Stimulated activated CD8-positive, alpha-beta memory T cell treated with anti-CD3 and anti-CD28 coated beads, Interleukin-12 subunit alpha, Interleukin-12 subunit beta, amount 100 ng/mL, for 4 hours (primary cell): ENCODE measurements around the gene NAT8L.

ENCODE experiments used
- DNase-seq: peaks from one replicate; pipeline ENCODE4 v3.0.0-alpha.2; 2020; ENCODE audit warnings: low read depth

NAT8L gene

DNA sequence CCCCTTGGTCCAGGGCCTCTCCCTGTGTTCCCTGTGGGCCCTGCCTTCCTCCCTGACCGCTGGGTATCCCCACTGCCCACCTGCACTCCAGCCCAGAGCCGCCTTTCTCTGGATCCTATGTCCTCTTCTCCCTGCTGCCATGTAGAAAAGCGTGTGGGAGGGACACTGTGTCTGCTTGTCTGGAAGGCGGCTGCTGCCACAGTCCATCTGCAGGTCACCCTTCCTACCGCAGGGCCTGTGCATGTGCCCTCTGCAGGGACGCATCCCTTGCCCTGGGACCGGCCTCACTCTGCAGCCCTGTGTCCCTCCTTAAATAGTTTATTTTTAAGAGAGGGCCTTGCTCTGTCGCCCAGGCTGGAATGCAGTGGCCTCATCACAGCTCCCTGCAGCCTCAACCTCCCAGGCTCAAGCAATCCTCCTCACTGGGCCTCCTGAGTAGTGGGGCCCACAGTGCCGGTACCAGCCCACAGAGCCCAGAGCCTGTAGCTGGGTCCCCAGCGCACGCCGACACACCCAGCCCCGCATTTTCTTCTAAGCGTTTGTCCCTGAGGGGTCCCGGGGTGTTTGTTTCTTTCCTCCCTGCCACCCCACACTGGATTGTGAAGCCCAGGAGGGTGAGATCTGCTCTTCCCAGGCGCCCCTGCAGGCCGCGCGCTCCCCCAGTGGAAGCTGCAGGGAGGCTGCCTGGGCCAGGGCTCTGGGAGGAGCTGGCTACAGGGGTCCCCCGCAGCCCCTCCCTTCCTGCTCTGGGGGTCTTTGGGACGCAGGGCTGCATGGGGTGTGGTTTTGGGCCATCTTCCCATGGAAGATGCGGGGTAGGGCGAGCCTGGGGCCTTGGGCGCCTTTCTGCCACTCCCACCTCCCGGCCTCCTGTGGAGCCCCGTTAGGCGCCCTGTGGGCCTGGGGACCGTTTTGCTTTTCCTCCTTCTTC, 12.8 kb upstream of the NAT8L start:
- DNase-seq: no peak

GRCh38 chr4:2047031-2047660, 12.0 kb upstream of the NAT8L start:
- no peak for DNase-seq

- no peak for DNase-seq
These were observed 11.1 kb upstream of the NAT8L start for GRCh38 chr4:2047781-2048581.

- no peak for DNase-seq
These were observed 10.3 kb upstream of the NAT8L start for GRCh38 chr4:2048831-2049230.

- DNase-seq: no peak
These were observed 9.7 kb upstream of the NAT8L start for GRCh38 chr4:2049381-2049780.

DNA sequence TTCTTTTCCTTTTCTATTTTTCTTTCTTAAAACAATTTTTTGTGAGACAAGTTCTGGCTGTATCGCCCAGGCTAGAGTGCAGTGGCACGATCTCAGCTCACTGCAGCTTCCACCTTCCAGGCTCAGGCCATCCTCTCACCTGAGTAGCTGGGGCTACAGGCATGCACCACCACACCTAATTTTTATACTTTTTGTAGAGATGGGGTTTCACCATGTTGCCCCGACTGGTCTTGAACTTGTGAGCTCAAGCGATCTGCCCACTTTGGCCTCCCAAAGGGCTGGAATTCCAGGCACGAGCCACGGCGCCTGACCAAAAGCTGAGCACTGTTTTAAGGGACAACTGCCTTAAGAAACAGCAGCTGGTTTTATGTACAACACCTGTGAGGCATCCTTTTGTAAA, 9.3 kb upstream of the NAT8L start:
- no peak for DNase-seq

DNA sequence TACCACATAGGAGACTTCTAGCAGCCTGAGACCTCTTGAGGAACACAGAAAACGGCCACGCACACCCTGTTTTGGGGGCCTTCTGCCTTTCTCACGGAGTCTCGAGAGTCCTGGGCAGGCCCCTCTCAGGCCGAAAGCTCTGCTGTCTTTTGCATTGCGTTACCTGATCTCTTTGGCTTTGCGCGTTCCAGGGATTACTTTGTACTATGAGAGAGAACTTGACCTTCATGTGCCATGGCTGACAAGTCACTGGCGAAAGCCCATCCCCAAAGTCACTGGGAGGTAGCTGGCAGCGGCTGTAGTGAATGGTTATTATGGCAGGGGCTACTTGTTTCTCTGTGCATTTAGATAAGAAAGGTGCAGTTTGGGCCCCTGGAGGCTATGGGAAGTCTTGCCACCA, 8.0 kb upstream of the NAT8L start:
- DNase-seq: no peak

GRCh38 chr4:2054217-2054616, 4.9 kb upstream of the NAT8L start:
- no peak for DNase-seq

- DNase-seq: no peak
These were observed 1.6 kb upstream of the NAT8L start for GRCh38 chr4:2057382-2058065.

- DNase-seq: no peak
These were observed 672 bp upstream of the NAT8L start for GRCh38 chr4:2058264-2059045.

- no peak for DNase-seq
These were observed 837 bp downstream of the NAT8L start for GRCh38 chr4:2059726-2060602.

DNA sequence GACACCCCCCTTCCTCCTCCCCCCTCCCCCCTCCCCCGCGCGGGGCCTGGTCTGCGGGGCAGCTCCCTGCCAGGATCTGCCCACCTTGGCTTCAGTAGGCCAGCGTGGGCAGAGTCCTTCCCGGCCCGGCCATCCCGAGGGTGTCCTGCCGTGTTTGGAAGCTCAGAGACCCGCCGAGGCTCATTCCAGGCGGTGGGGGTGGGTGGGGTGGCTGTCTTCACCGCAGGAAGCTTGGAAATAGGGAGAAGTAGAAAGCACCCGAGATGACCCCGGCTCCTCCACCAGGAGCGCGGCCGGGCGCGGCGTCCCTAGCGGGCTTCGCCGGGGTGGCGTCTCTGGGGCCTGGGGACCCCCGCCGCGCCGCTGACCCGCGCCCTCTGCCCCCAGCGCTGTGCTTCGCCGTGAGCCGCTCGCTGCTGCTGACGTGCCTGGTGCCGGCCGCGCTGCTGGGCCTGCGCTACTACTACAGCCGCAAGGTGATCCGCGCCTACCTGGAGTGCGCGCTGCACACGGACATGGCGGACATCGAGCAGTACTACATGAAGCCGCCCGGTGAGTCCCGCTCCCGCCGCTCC, 1.6 kb downstream of the NAT8L start:
- no peak for DNase-seq

DNA sequence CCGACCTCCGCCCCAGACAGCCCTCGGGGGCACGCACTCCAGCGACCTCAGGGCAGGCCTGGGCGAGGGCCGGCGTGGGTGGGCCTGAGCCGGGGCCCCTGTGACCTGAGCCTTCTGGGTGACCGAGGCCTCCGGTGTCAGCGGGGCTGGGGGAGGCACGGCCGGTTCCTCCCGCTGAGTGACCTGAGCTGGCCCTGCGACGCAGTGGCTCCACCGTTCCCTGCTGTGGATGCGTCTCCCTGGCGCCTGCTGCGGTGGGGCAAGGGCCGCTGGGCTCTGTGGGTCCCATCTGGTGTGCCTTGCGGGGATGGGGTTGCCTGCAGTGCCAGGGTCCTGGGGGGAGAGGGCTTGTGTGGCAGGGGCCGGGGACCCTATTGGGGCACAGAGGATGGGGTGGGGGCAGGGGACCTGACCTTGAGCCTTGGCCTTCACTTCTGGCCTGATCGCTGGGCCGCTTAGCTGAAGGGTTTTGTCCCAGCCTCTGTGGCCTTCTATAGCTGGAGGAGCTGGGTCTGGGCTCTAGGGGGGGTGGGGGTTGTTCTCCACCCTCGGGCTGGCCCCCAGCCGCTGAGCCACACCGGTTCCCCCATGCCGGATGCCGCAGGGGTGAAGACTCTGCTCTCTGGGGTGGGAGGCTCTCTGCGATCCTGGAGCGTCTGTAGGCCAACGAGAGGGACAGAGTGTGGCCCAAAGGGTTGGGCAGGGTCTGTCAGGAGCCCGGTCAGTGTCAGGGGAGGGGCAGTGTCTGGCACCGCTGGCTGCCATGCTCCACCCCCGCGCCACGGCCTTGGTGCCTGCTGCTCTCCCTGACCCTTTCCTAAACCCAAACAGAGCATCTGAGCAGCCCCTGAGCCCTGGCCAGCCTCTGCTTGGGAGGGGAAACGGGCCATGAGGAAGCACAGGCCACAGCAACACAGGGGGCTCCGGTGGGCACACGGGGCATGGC, 2.3 kb downstream of the NAT8L start:
- DNase-seq: no peak

- DNase-seq: no peak
These were observed 3.2 kb downstream of the NAT8L start for GRCh38 chr4:2062168-2062807.

DNA sequence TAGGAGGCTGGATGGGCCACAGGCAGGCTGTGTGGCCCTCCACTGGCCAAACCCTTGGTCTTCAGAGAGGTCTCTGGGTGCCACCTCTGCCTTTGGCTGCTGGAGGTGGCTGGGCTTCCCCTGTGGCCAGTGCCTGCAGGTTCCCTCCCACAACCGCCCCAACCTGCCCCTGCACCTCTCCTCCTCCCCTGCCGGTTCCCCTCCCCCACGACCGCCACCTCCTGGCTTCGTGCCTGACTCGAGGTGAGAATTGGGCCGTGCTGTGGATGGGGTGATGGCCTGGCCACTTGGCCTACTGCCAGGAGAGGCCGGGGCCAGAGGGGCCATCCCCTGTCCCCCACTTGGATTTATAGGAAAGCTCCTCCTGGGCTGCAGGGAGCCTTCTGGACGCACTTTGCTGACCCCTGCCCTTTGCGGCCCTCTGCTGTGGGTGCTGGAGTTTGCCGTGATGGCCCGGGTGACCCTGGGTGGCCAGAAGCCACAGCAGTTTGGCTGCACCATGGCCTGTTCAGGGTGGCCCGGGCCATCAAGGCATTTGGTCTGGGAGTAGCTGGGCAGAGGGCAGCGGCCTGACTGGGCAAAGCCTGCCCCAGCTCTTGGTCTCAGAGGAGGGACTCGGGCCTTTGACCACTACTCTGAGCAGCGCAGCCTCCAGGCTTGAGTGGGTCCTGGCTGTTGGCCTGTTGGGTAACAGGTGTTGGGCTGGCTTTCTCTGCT, 3.8 kb downstream of the NAT8L start:
- no peak for DNase-seq

GRCh38 chr4:2063557-2064275, 4.6 kb downstream of the NAT8L start:
- DNase-seq: no peak
